HCT116 (cell line): Measurements from ENCODE around the gene FSHR. TPM values are rescaled to one million over a fixed set of nuclear protein-coding genes. Genes with fewer than 3 reads are reported as not detected.

ENCODE experiments used
- ATAC-seq: fragments of 200-7000 bp; cut with Tn5 transposase; 2 replicates; pipeline ENCODE4 v1.9.1; 2020; ENCODE audit warnings: mild to moderate bottlenecking, moderate library complexity
- BruUV-seq: library from RNA; stranded (reverse); fragments of 400-500 nt; replicated peaks from 2 replicates; lab custom pipeline; 2021; lab: Mats Ljungman, UMichigan
- CTCF ChIA-PET: fragments of 300-600 bp; sonication (Branson Sonifier 250); formaldehyde crosslinking; loops from one replicate; lab custom pipeline; 2021; ENCODE audit warnings: antibody characterized with exemption; lab: Charles Lee
- POLR2A ChIA-PET: fragments of 300-600, 350-600 bp; sonication (Branson Sonifier 250); formaldehyde crosslinking; loops from one replicate; lab custom pipeline; 2021; ENCODE audit warnings: antibody characterized with exemption; lab: Charles Lee
- RAD21 ChIA-PET, 2 experiments: fragments of 300-600 bp; sonication (Branson Sonifier 250); formaldehyde crosslinking; loops; one replicate each; lab custom pipeline; 2023; ENCODE audit warnings: low total read pairs in 2 of 2; ENCODE audit not compliant: uncharacterized antibody in 2 of 2, unreplicated experiment in 2 of 2, low non-redundant PET in 1 of 2; lab: Charles Lee
- DNase-seq: peaks from one replicate; pipeline ENCODE4 v3.0.0-alpha.2; 2010; ENCODE audit warnings: low read depth, low spot score
- H2AFZ ChIP-seq: fragments of 200-600 bp; shearing (Covaris generic), sonication (generic); 2 replicates; pipeline ENCODE4 v1.6.1; 2017; ENCODE audit warnings: low read depth, mixed run types, mixed read lengths, antibody characterized with exemption, low read length; ENCODE audit not compliant: poor library complexity, severe bottlenecking
- H3K27ac ChIP-seq: 2 replicates; pipeline ENCODE4 v1.5.1; 2012; ENCODE audit warnings: low read depth, low read length
- H3K27me3 ChIP-seq: fragments of 200-600 bp; sonication (generic); 2 replicates; pipeline ENCODE4 v1.6.1; 2016; ENCODE audit warnings: mixed run types, low read length, mixed read lengths; ENCODE audit not compliant: insufficient read depth
- H3K36me3 ChIP-seq, 2 experiments: fragments of 200-500 bp in 1 of 2; fragments of 200-600 bp in 1 of 2; sonication (Bioruptor generic) in 1 of 2; sonication (generic) in 1 of 2; 2 replicates each; pipeline versions ENCODE4 v1.5.1 to v1.6.1; 2014 to 2016; ENCODE audit warnings: low read length in 2 of 2, inconsistent platforms in 1 of 2, mixed read lengths in 1 of 2, mixed run types in 1 of 2; ENCODE audit not compliant: insufficient read depth in 2 of 2, control insufficient read depth in 1 of 2
- H3K4me1 ChIP-seq, 2 experiments: fragments of 200-600 bp in 1 of 2; sonication (generic) in 1 of 2; 2 replicates each; pipeline versions ENCODE4 v1.5.1 to v1.6.1; 2012 to 2017; ENCODE audit warnings: low read length in 2 of 2, inconsistent platforms in 1 of 2, mild to moderate bottlenecking in 1 of 2, mixed read lengths in 1 of 2, mixed run types in 1 of 2, moderate library complexity in 1 of 2; ENCODE audit not compliant: insufficient read depth in 2 of 2, control insufficient read depth in 1 of 2
- H3K4me2 ChIP-seq: fragments of 200-600 bp; sonication (generic); 2 replicates; pipeline ENCODE4 v1.6.1; 2017; ENCODE audit warnings: mixed run types, low read length, mixed read lengths
- H3K4me3 ChIP-seq, 2 experiments: fragments of 200-600 bp in 1 of 2; sonication (generic) in 1 of 2; replicated peaks in 1 of 2; 2 replicates each; pipeline ENCODE4 v1.5.1; 2011 to 2016; ENCODE audit warnings: low read length in 2 of 2, control low read depth in 1 of 2, low read depth in 1 of 2, mild to moderate bottlenecking in 1 of 2, mixed read lengths in 1 of 2, mixed run types in 1 of 2
- H3K79me2 ChIP-seq: fragments of 200-600 bp; sonication (generic); 2 replicates; pipeline ENCODE4 v1.6.1; 2017; ENCODE audit warnings: mild to moderate bottlenecking, mixed run types, low read length, moderate library complexity, mixed read lengths; ENCODE audit not compliant: insufficient read depth
- H3K9ac ChIP-seq: fragments of 200-600 bp; sonication (generic); 2 replicates; pipeline ENCODE4 v1.6.1; 2016; ENCODE audit warnings: low read length, mixed read lengths
- H3K9me2 ChIP-seq: fragments of 200-600 bp; sonication (generic), shearing (Covaris generic); 2 replicates; pipeline ENCODE4 v1.6.1; 2017; ENCODE audit warnings: mixed run types, mild to moderate bottlenecking, moderate library complexity; ENCODE audit not compliant: insufficient read depth
- H3K9me3 ChIP-seq, 2 experiments: fragments of 200-500 bp in 1 of 2; fragments of 200-600 bp in 1 of 2; sonication (Bioruptor generic) in 1 of 2; sonication (generic) in 1 of 2; 2 replicates each; pipeline ENCODE4 v1.6.1; 2014 to 2017; ENCODE audit warnings: low read length in 2 of 2, mixed read lengths in 2 of 2, inconsistent platforms in 1 of 2, low read depth in 1 of 2, mild to moderate bottlenecking in 1 of 2, mixed run types in 1 of 2, moderate library complexity in 1 of 2; ENCODE audit not compliant: control insufficient read depth in 1 of 2, insufficient read depth in 1 of 2
- H4K20me1 ChIP-seq: fragments of 200-600 bp; sonication (generic), shearing (Covaris generic); 2 replicates; pipeline ENCODE4 v1.6.1; 2017; ENCODE audit warnings: mixed run types, mild to moderate bottlenecking, moderate library complexity; ENCODE audit not compliant: insufficient read depth
- EZH2phosphoT487 ChIP-seq: fragments of 200-600 bp; IDR thresholded peaks from 2 replicates; pipeline ENCODE4 v1.6.1; 2018; ENCODE audit warnings: antibody characterized with exemption, borderline replicate concordance
- JUND ChIP-seq: IDR thresholded peaks from 2 replicates; pipeline ENCODE4 v1.6.1; 2012
- SP1 ChIP-seq: IDR thresholded peaks from 2 replicates; pipeline ENCODE4 v1.6.1; 2012; ENCODE audit warnings: low read depth
- TCF7L2 ChIP-seq: IDR thresholded peaks from 2 replicates; pipeline ENCODE4 v1.7.0; 2011; ENCODE audit warnings: borderline replicate concordance, inconsistent platforms; ENCODE audit not compliant: insufficient read depth, insufficient read length; ENCODE audit errors: extremely low read depth
- YY1 ChIP-seq: IDR thresholded peaks from 2 replicates; pipeline ENCODE4 v1.6.1; 2011; ENCODE audit warnings: low read length, low read depth, moderate library complexity, mild to moderate bottlenecking; ENCODE audit not compliant: insufficient replicate concordance; ENCODE audit errors: extremely low read depth
- ZNF274 ChIP-seq: fragments of 200-500 bp; sonication (Bioruptor generic); IDR thresholded peaks from 2 replicates; pipeline ENCODE4 v1.6.1; 2014; ENCODE audit warnings: mild to moderate bottlenecking, low read depth, low read length, inconsistent platforms
- intact Hi-C: fragments of 100-400 bp; cut with micrococcal nuclease; formaldehyde crosslinking; loops from 2 replicates; pipeline ENCODE4 v1.10.0; 2022
- total RNA-seq: library from RNA; stranded (reverse); gene quantifications from one replicate; pipeline ENCODE4 v1.2.1, GENCODE V29; 2021; ENCODE audit not compliant: unreplicated experiment
- TF ChIP-seq, protein P1 (sequence below): IDR thresholded peaks from 2 replicates; pipeline ENCODE4 v1.6.1; 2012
- TF ChIP-seq, protein P2 (sequence below): IDR thresholded peaks from 2 replicates; pipeline ENCODE4 v1.6.1; 2012

Gene FSHR
- total RNA-seq, 1 experiment from 2014 or later: not detected

DNA sequence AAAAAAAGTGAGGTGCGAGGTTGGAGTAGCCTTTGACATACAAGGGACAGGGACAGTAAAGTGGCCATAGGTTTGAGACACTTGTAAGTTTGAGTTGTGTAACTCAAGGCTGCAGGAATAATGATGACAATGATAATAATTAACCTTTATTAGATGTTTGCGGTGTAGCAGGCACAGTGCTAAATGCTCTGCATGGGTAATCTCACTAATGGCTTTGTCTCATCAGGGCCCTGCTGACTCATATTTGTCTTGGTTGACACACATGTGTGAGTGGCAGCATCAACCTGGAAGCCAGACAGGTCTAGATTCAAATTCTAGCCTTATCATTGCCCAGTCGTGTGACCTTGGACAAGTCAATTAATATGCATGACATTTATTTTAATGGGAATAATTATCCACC is 126.2 kb downstream of the FSHR start:
- DNase-seq: no peak
- ChIA-PET CTCF (no interaction called here), POLR2A (no interaction called here), RAD21 (no interaction called here)
- Histone ChIP-seq H3K4me3 (no peak overlapping the region), H3K36me3 (no peaks in the 10 kb centered on the region), H3K9ac (no peak overlapping the region), H4K20me1 (no peaks in the 10 kb centered on the region), H3K79me2 (no peaks in the 10 kb centered on the region)
- no peak for ATAC-seq
- BruUV-seq: no TSS peak
- intact Hi-C loops: no loop called here
- TF ChIP-seq EZH2phosphoT487 (no peak), SP1 (no peak)
- TF ChIP-seq, protein P1, sequence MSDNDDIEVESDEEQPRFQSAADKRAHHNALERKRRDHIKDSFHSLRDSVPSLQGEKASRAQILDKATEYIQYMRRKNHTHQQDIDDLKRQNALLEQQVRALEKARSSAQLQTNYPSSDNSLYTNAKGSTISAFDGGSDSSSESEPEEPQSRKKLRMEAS: no peak
- TF ChIP-seq, all 23 proteins: peak for 0
- Histone ChIP-seq H3K27me3 (no peaks in the 10 kb centered on the region), H3K4me1 (no peaks in the 10 kb centered on the region), H3K9me2 (no peaks in the 10 kb centered on the region), H3K27ac (no peak overlapping the region), H3K4me2 (no peak overlapping the region), H2AFZ (no peak overlapping the region), H3K9me3 (no peaks in the 10 kb centered on the region)

- Histone ChIP-seq H3K4me1 (no peaks in the 10 kb centered on the region), H3K4me2 (no peak overlapping the region), H3K27me3 (no peaks in the 10 kb centered on the region), H3K36me3 (no peaks in the 10 kb centered on the region), H2AFZ (no peak overlapping the region), H3K9ac (no peak overlapping the region), H4K20me1 (no peaks in the 10 kb centered on the region), H3K9me2 (no peaks in the 10 kb centered on the region), H3K9me3 (no peaks in the 10 kb centered on the region), H3K4me3 (no peak overlapping the region), H3K27ac (no peak overlapping the region), H3K79me2 (no peaks in the 10 kb centered on the region)
- ChIA-PET CTCF (no interaction called here), RAD21 (no interaction called here), POLR2A (no interaction called here)
- BruUV-seq: no TSS peak
- intact Hi-C loops: no loop called here
- no peak for ATAC-seq
- TF ChIP-seq SP1 (no peak), YY1 (no peak), ZNF274 (no peak), JUND (no peak), TCF7L2 (no peak)
- TF ChIP-seq, protein P2, sequence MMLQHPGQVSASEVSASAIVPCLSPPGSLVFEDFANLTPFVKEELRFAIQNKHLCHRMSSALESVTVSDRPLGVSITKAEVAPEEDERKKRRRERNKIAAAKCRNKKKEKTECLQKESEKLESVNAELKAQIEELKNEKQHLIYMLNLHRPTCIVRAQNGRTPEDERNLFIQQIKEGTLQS: no peak
- DNase-seq: no peak
Measured at GRCh38 chr2:49026706-49027105, 127.6 kb downstream of the FSHR start.
